Stimulated activated CD4-positive, alpha-beta T cell treated with anti-CD3 and anti-CD28 coated beads, TNF-alpha, amount 100 ng/mL, for 48 hours (primary cell): ENCODE data around the gene FKBP2.

ENCODE experiments used
- DNase-seq, 3 donors: peaks; one replicate each; pipeline ENCODE4 v3.0.0-alpha.2; 2020; ENCODE audit warnings: low read depth in 3 of 3

Gene FKBP2

DNA sequence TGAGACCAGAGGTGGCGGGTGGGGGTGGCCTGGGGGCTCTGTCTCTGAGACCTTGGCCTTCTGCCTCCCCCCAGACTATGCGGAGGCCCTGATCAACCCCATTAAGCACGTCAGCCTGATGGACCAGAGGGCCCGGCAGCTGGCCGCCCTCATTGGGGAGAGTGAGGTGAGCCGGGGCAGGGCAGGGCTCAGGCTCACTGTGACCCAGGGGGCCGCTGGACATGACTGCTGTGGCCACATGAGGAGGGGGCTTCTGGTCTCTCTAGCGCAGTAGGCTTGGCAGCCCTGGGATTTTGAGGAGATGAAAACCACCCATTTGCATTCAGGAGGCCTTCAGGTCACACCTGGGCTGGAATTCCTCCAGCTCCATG is 23.0 kb downstream of the FKBP2 start:
- no peak for DNase-seq

DNA sequence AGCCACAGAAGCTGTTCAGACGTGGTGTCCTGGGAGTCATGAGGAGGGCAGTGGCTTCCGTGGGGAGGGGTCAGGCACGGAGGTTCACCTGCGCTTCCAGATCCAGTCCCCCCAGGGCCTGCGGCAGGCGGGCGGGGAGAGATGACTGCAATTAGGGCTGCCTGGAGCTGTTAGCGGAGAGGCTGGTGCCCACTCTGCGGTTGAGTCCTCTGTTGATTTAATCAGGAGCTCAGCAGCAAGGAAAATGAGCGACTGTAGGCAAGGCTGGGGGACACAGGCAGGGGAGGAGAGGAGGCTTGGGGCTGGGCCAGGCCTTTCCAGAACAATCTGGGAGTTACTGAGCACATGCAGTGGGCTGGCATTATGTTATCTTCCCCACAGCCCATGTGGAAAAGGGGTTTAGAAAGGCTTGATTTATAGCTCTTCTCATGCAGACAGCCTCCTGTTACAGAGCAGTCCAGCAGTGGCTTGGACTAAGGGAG is 23.5 kb downstream of the FKBP2 start:
- no peak for DNase-seq

DNA sequence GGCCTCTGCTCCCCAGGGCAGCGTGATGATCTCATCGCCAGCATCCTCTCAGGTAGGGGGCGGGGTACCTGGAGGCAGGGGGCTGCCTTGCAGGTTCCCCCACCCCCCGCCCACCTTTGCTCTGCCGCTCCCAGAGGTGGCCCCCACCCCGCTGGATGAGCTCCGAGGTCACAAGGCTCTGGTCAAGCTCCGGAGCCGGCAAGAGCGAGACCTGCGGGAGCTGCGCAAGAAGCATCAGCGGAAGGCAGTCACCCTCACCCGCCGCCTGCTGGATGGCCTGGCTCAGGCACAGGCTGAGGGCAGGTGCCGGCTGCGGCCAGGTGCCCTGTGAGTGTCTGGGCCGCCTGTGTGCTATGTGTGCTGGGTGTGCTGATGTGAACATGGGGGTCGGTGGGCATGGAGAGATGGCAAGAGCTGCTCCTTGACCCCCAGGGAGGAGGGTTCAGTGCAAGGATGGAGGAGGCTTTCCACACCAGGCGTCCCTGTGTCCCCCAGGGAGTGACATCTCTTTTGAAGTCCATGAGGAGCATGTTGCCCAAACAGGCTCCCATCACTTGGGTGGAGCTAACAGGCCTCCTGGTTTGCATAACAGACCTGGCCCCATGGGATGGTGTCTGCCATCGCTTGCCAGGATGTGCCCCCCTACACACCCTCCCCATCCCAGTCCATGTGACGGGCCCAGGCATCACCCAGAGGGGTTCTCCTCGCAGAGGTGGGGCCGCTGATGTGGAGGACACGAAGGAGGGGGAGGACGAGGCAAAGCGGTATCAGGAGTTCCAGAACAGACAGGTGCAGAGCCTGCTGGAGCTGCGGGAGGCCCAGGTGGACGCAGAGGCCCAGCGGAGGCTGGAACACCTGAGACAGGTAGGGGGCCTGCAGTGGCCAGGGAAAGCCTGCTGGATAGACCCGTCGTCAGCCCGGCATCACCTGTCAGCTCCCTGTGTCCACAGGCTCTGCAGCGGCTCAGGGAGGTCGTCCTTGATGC is 24.6 kb downstream of the FKBP2 start:
- no peak for DNase-seq

DNA sequence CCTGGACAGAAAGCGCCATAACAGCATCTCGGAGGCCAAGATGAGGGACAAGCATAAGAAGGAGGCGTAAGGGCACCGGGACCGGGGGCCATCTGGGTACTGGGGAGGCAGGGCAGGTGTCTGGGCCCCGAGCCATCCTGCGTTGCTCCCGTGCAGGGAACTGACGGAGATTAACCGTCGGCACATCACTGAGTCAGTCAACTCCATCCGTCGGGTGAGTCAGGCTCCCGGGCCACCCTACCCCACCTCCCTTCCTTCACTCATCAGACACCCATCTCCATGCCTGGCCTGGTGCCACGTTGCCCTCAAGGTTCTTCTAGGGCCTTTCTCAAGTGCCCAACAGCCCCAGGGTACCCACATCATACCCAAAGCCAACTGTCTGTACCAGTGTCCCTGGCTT is 25.4 kb downstream of the FKBP2 start:
- DNase-seq = no peak

DNA sequence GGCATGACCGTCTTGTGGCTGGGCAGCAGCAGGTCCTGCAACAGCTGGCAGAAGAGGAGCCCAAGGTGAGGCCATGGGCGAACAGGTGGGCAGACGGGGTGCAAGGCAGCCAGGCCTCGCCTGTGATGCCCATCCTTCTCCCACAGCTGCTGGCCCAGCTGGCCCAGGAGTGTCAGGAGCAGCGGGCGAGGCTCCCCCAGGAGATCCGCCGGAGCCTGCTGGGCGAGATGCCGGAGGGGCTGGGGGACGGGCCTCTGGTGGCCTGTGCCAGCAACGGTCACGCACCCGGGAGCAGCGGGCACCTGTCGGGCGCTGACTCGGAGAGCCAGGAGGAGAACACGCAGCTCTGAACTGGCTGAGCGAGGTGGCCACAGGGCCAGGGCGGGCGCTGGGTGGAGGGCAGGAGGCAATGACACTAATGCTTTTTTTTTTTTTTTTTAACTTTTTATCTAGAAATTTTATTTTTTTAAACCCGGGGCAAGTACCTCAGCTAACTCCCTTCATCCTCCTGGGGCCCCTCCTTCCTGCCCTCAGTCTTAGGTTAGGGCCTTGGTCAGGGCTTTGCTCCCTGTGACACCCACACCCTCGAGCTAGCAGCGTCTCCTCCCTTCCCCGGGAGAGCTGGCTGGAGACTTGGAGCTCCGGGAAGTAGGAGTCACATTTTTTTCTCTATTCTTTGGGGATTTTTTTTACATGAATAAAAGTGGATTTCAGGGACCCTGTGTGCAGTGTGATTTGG is 26.5 kb downstream of the FKBP2 start:
- no peak for DNase-seq

DNA sequence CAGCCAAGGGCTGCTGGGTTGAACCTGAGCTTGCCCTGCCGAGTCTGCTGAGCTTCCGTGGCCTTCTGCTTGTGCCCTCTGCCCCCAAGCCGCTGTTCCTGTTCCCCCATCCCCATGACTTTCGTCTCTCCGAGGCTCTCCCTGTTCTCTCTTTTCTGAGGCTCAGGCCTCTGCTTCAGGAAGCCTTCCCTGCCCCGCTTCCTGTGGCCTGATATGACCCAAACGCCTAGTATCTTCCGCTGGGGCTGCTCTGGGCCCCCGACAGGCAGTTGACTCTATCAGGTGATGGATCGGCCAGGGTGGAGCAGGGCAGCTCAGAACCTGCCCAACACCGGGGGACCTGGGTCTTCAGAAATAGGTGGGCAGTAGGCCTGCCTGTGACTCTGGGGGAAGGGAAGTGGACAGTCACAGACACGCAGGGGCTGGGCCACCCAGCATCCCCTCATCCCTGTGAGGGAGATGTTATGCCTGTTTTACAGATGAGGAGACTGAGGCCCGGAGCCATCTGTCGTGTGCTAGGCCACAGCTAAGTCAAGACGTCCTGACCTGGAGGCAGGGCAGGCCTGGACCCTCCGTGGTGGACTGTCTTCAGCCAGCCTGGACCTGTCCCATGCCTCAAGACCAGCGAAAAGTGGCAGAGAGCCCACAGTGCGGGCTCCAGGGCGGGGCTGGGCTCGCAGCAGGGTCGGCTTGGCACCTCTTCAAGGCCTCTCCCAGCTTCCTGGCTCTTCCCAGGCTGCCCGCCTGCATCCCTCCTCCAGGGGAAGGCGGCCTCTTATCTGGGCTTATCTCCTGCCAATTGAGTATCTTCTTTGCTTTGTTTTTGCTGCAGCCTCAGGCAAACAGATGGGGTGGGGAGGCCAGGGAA is 27.4 kb downstream of the FKBP2 start:
- no peak for DNase-seq

DNA sequence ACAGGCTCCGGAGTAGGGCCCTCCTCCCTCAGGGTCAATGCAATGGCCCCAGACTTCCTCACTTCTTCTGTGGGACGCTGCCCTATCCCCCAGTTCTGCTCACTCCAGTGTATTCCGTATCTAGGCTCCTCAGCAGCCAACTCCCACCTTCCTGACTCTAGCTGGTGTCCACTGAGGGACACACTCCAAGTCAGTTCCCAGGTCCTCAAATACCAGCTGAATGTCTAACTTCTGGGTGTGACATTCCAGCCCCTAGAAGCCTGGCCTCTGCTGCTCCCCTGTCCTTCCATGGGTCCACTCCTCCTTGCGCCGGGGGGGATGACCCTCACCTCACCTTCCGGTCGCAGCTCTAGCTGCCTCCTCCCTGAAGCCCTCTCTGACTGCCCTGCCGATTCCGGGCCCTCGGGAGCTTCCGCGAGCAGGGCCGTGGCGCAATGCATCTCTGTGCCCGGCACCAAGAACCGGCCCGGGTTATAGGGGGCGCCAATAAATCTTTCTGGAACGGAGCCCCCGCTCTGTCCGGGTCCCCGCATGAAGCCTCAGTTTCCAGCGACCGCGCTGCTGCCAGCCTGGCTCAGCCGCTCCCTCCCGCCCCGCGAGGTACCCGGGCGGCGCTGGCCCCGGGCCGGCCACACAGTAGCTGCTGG is 28.1 kb downstream of the FKBP2 start:
- DNase-seq = no peak

DNA sequence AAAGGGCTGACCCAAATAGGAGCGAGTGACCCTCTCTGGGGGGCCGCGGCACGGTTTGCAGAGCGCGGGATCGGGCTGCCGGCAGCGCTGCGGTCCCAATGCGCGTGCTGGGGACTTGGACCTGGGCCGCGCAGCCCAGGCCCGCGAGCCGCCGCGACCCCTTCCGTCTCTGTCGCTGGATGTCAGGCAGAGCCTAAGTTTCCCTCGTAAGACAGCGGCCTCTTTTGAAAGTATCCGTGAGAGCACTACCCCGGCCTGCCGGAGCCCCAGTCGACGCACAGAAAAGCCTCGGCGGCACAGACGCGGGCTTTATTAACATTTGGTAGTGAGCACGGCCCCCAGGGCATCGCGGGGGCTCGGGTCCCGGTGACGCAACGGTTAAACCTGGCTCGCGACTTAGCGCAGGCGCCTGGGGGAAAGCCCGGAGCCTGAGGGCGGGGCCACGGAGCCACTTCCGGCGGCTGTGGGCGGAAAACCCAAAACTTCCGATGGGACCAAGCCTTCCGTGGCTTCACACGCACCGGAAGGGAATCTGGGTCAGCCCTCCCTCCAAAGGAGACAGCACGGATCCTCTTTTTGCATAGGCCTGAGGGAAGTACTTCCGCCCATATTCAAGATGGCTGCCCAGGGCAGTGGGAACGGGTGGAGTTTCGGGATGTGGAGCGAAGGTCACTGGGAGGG is 28.8 kb downstream of the FKBP2 start:
- DNase-seq = peak; percentile 94 to 96 (median 95)

DNA sequence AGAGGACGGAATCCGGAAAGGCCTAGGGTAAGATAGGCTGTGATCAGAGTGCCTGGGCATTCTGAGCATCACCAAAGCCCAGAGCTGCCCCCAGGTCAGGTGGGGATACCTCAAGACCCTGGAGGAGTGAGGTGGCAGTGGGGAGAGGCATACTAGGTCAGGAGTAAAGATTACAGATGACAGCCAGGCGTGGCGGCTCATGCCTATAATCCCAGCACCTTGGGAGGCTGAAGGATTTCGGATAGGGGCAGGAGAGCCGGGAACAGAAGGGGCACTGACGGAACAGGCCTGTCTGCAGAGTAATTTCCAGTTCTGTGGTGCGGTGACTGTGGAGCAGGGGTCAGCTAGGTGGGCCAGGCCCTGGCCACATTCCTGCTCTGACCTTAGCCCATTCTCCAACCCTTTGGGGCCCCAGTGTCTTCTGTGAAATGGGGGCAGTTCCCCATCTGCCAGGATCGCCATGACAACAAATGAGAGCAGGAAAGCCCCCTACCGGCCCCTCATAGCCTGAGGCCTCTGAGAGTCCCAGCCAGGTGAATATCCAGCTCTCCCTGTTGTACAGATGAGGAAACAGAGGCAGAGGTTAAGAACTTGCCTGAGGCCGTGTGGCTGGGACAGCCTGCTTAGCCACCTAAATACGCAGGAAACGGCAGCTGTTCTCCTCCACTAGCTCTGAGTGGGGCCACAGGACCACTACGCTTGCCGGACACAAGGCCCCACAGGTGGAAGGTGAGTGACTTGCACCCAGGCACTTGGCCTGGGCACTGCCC is 34.3 kb downstream of the FKBP2 start:
- DNase-seq = no peak

DNA sequence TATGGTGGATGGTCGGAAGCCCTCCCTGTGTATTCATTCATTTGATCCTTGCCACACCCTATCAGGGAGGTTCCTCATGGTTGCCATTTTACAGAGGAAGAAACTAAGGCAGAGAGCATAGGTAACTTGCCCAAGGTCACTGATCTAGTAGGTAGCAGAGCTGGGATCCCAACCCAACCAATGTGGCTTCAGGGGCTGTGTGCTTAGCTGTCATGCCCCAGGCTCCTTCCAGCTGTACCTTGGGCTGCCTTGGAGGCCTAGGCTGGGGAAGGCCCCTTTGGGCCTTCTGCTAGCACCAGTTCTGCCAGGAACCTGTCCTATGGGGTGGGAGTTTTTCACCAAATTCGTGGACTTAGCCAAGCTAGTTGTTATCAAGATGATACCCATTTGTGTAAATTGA is 34.9 kb downstream of the FKBP2 start:
- no peak for DNase-seq

DNA sequence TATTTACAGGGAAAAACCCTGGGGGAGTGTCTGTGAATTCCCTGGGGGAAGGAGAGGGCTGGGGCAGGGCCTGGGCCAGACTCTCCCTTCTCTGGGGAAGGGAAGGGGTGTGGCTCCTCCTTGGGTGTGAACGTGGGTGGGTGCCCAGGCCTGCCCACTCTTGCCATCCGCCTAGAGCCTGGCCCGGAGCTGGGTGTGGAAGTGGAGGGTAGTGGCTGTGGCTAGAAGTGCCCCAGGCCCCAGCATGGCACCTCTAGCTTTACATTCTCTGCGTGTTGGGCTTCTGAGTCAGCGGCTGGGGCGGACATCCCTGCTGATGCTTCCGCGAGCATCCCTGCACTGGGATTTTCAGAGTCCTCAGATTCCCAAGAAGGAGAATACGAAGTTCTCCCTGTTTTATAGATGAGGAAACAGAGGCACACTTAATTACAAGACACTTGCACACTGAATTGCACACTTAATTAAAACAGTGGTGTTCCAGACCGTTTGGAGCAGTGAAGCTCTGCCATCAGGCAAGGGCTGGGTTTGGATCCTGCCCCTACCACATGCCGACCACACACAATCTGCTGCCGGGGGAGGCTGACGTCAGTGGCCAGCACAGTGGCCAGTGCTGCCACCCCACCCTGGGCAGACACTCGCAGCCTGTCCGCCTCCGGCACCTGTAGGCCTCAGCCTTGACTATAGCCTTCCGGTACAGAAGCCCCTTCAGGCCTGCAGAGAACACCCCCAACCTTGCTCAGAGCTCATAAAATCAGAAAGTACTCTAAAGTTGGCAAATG is 35.9 kb downstream of the FKBP2 start:
- no peak for DNase-seq

DNA sequence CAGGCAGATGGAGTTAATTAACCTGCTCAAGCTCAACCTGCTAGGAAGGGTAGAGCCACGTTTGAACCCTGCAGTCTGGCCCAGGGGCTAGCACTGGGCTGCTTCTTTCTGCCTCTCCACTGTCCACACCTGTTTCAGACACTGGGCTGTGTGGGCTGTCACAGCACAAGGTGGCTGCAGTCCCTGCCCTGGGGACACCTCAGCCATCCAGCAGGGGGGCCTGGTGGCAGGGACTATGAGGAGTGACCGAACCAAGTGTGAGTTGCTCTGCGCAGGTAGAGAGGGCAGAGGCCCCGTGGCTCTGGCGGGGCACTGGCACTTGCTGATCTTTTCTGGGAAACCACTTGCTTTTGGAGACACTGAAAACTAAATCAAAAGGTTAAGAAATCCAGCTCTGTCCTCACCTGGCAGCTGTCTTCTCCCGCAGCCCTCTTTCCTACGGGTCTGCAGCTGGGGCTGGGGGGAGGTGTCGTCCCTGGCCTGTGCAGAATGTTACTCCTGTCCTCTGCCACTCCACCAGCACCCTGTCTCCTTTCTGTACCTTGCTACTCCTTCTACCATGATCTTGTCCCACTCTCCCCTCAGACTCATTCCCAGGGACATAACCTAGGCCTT is 37.8 kb downstream of the FKBP2 start:
- no peak for DNase-seq

DNA sequence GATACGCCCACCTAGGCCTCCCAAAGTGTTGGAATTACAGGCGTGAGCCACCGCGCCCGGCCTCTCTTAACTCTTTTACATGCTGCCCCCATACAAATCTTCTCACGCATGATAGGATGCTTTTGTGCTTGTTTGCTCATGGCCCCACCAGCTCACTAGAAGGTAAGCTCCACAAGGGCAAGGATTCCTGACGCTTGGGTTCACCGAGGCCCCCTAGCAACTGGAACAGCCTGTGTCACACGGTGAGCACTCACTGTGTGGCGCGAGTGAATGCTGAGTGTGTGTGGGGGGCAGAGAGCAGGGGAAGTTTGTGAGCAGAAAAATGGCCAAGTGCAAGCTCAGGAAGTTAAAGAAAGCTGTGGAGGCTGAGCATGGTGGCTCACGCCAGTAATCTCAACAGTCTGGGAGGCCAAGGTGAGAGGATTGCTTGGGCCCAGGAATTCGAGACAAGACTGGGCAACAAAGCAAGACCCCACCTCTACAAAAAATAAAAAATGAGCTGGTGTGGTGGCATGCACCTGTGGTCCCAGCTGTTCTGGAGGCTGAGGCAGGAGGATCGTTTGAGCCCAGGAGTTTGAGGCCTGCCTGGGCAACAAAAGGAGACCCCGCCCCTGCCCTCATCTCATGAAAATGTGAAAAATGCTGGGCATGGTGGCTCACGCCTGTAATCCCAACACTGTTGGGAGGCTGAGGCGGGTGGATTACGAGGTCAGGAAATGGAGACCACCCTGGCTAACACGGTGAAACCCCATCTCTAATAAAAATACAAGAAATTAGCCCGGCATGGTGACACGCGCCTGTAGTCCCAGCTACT is 41.3 kb downstream of the FKBP2 start:
- no peak for DNase-seq

DNA sequence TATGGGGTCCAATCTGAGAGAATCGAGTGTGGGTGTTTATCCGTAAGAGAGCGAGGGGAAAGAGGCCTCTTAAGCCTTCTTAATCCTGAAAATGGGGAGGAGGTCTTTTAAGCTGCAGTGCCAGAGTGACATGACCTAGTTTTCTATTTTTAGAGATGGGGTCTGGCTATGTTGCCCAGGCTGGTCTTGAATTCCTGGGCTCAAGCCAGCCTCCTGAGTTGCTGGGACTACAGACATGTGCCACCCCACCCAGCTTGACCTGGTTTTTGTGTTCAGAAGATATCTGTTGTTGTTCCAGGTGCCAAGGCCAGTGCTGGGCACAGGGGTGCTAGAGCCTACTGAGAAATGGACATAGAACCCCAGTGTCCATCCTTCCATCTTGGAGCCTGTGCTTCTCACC is 42.2 kb downstream of the FKBP2 start:
- DNase-seq = no peak

DNA sequence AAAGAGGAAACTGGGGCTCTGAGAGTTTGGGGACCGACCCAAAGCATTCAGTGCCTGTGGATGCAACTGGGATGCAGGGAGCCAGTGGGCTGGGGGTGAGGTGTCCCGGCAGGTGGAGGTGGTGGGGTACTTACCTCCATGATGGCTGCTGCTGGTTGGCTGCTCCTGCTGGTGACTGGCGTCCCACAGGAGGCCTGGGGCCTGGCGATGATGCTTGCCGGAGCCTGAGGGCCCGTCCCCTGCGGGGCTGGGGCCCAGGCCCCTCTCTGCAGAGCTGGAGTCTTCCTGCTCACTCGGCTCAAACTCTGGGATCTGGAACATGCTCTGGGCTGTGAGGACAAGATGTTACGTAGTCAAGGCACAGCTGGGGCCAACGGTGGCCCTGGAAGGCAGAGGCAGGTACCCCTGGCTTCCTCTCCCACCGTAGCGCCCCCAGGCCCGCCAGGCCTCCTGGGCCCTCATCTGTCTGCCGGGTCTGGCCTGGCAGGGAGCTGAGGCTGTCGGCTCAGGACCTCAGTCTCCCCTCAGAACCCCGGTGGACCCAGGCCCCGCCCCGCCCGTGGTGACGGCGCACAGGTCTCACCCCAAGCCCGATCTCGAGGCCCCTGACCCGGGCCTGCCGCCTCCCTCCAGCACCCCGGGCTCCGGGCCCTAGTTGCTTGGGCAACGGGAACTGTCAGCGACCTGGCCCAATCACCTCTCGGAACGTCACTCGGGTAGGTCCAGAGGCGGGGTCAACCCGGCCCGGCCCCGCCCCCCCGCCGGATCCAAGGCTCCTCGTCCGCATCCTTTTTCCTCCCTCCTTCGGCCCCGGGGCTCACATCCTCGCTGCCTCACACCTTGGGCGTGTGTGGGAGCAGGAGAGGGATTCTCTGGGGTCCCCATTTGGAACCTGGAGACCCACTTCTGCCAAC is 43.4 kb downstream of the FKBP2 start, which contains the start of gene BAD:
BAD (minus strand) TSS at position 618 of the 914 bp plus-strand sequence; CDS start at position 321, 297 bp downstream.
- peak; percentile 87 to 90 (median 87) for DNase-seq
